WERI-Rb-1 (cell line): ENCODE data around the gene MED14.

ENCODE experiments used
- DNase-seq: peaks from one replicate; pipeline ENCODE4 v3.0.0-alpha.2; 2020
- H3K27ac ChIP-seq: fragments of 250-450 bp; sonication (Bioruptor Pico); 2 replicates; pipeline ENCODE4 v1.5.1; 2020; ENCODE audit warnings: mild to moderate bottlenecking, moderate library complexity
- H3K27me3 ChIP-seq: fragments of 250-450 bp; sonication (Bioruptor Pico); 2 replicates; pipeline ENCODE4 v1.5.1; 2021; ENCODE audit warnings: mild to moderate bottlenecking, low read depth, moderate library complexity; ENCODE audit not compliant: insufficient read depth, severe bottlenecking
- H3K36me3 ChIP-seq: fragments of 250-450 bp; sonication (Bioruptor Pico); 2 replicates; pipeline ENCODE4 v1.5.1; 2020; ENCODE audit warnings: mild to moderate bottlenecking, moderate library complexity
- H3K4me3 ChIP-seq: 2 replicates; pipeline ENCODE4 v1.5.1; 2011; ENCODE audit warnings: low read depth, mild to moderate bottlenecking, control low read depth, low read length
- H3K9me3 ChIP-seq: fragments of 250-450 bp; sonication (Bioruptor Pico); 2 replicates; pipeline ENCODE4 v1.5.1; 2021; ENCODE audit warnings: mild to moderate bottlenecking, moderate library complexity; ENCODE audit not compliant: severe bottlenecking
- TF ChIP-seq, protein P1 (sequence below): IDR thresholded peaks from 2 replicates; pipeline ENCODE4 v1.5.1; 2011; ENCODE audit warnings: low read depth, mild to moderate bottlenecking, control low read depth, inconsistent platforms, low read length

The MED14 gene

DNA sequence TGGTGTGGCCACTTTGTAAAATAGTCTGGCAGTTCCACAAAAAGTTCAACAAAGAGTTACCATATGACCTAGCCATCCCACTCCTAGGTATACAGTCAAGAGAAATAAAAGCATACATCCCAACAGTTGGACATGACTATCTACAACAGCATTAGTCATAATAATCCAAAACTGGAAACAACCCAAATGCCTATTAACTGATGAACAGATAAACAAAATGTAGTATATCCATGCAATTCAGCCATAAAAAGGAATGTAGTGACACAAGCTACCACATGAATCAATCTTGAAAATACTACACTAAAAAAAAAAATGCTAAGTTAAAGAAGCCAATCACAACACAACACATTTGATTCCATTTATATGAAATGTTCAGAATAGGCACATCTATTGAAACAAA lies 16.1 kb downstream of the MED14 start:
- Histone ChIP-seq H3K27ac (no peak overlapping the region), H3K9me3 (no peaks in the 10 kb centered on the region), H3K4me3 (no peak overlapping the region), H3K36me3 (peaks cover 30% of the 10 kb centered on the region), H3K27me3 (no peaks in the 10 kb centered on the region)
- TF ChIP-seq, protein P1, sequence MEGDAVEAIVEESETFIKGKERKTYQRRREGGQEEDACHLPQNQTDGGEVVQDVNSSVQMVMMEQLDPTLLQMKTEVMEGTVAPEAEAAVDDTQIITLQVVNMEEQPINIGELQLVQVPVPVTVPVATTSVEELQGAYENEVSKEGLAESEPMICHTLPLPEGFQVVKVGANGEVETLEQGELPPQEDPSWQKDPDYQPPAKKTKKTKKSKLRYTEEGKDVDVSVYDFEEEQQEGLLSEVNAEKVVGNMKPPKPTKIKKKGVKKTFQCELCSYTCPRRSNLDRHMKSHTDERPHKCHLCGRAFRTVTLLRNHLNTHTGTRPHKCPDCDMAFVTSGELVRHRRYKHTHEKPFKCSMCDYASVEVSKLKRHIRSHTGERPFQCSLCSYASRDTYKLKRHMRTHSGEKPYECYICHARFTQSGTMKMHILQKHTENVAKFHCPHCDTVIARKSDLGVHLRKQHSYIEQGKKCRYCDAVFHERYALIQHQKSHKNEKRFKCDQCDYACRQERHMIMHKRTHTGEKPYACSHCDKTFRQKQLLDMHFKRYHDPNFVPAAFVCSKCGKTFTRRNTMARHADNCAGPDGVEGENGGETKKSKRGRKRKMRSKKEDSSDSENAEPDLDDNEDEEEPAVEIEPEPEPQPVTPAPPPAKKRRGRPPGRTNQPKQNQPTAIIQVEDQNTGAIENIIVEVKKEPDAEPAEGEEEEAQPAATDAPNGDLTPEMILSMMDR, result no peak
- no peak for DNase-seq

GRCh38 chrX:40709395-40709794 lies 25.9 kb downstream of the MED14 start:
- peaks cover 71% of the 10 kb centered on the region for H3K36me3 ChIP-seq
- no peak for DNase-seq

DNA sequence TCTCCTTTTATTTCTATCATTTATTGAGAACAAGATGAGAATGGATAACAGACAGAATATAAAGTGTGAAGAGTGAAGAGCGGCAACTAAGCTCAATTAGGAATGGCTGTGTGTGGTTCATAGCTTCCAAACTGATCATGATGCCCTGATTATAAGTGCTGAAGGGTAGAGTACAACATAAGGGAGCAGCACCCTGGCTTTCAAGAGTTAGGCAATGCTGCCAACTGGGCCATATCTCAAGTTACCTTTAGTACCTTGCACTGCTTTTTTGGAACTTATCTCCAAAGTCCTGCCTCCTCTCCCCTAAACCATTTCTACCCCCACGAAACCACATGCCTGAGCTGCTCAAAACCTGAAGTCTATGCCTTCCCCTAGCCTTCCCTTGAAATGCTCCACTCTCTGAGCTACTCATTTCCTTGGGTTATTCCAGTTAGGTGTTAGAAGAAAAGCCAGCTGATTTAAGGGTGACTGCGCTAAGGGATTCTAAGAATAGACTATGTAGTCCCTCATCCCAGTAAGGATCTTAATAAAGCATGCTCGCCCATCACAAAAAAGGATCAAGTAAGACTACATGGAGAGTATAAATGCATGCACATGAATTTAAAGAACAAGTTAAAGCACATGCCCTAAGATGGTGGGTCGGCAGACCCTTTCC lies 29.6 kb downstream of the MED14 start:
- Histone ChIP-seq H3K27me3 (no peaks in the 10 kb centered on the region), H3K36me3 (peaks cover 57% of the 10 kb centered on the region), H3K9me3 (no peaks in the 10 kb centered on the region), H3K4me3 (no peak overlapping the region), H3K27ac (no peak overlapping the region)
- DNase-seq, result no peak
- TF ChIP-seq, protein P1, result no peak

More at GRCh38 chrX:40709395-40709794, 25.9 kb downstream of the MED14 start:
- Histone ChIP-seq H3K9me3 (no peaks in the 10 kb centered on the region), H3K27me3 (no peaks in the 10 kb centered on the region), H3K27ac (no peak overlapping the region), H3K4me3 (no peak overlapping the region)
- TF ChIP-seq, protein P1, result no peak

DNA sequence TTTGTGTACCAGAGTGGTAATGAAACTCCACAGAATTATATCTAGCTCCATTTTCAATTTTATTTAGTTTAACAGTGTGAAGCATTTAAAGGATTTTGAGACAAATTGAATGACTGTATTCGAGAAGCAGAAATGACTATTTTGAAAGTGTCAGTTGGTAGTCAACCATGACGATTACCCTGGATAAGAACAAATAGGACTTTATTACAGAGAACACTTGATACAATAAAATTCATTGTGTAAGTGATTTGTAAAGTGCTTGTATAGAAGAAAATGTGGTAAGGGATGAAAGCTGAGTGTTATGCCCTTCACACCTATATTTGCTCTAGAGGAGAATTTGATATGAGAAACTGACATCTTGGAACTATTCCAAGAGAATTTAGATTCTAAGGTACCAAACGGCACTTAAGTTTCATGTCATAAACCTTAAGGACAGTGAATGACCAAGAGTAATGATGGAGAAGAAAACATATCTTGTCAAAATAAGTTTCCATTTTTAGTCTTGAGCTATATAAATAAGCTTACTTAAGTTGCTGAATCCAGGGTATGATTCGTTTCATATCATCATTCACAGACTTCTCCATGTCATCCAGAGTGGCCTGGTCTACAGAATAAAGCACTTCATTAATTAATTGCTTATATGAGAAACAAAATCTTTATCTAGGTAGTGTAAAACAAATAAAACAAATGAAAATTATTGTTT lies 34.6 kb downstream of the MED14 start:
- no peaks in the 10 kb centered on the region for H3K27me3 ChIP-seq
- DNase-seq, result no peak
- no peaks in the 10 kb centered on the region for H3K9me3 ChIP-seq
- TF ChIP-seq, protein P1, result no peak
- no peak overlapping the region for H3K4me3 ChIP-seq
- no peak overlapping the region for H3K27ac ChIP-seq
- peaks cover 53% of the 10 kb centered on the region for H3K36me3 ChIP-seq

DNA sequence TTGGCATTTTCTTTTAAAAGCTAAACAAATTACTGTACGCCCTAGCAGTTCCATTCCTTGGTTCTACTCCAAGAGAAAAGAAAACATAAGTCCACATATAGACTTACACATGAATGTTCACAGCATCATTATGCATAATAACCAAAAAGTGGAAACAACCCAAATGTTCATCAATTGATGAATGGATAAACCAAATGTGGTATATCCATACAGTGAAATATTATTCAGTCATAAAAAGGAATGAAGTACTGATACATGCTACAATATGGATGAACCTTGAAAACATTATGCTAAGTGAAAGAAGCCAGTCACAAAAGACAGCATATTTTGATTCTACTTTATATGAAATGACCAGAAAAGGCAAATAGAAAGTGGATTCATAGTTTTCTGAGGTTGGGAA lies 36.5 kb downstream of the MED14 start:
- no peak overlapping the region for H3K27ac ChIP-seq
- peaks cover 45% of the 10 kb centered on the region for H3K36me3 ChIP-seq
- no peak for DNase-seq
- H3K27me3 ChIP-seq, result no peaks in the 10 kb centered on the region
- no peaks in the 10 kb centered on the region for H3K9me3 ChIP-seq
- TF ChIP-seq, protein P1, result no peak
- no peak overlapping the region for H3K4me3 ChIP-seq
